Spleen (tissue), 7 donors: Measurements from ENCODE around the gene GPRIN2.

Experiments
- CTCF ChIP-seq, 11 experiments: fragments of 200-600 bp in 7 of 11; fragments of 450-650 bp in 4 of 11; sonication (generic) in 4 of 11; IDR thresholded peaks in 8 of 11; conservative IDR thresholded peaks in 3 of 11; 1 replicate in 7 of 11; 2 replicates in 4 of 11; pipeline versions ENCODE4 v1.4.0 to v1.8.0; 2016 to 2021; ENCODE audit warnings: antibody characterized with exemption in 11 of 11, inconsistent platforms in 4 of 11, mild to moderate bottlenecking in 1 of 11
- POLR2A ChIP-seq, 3 donors: fragments of 450-650 bp; IDR thresholded peaks; one replicate each; pipeline ENCODE4 v1.5.1; 2017; ENCODE audit warnings: antibody characterized with exemption in 3 of 3, mild to moderate bottlenecking in 1 of 3
- POLR2AphosphoS5 ChIP-seq, 3 donors: sonication (generic); formaldehyde crosslinking; IDR thresholded peaks; one replicate each; pipeline ENCODE4 v1.5.1; 2017; ENCODE audit warnings: antibody characterized with exemption in 3 of 3
- donor health status: DM: no; HTN: no; CAD: no; lungs with moderate emphysema.
- donor health status: DM: no; HTN: no; CAD: no.
- donor health status: DM: no; HTN: no; CAD: no.

GRCh38 chr10:46557319-46558121 lies 1.1 kb upstream of the GPRIN2 start:
- TF ChIP-seq CTCF (IDR thresholded peaks at IDR 0.05 in 8 of 11, conservative IDR thresholded peaks at IDR 0.05 in 3 of 11) (no peak), POLR2A (IDR thresholded peaks at IDR 0.05) (no peak), POLR2AphosphoS5 (IDR thresholded peaks at IDR 0.05) (no peak)
